ENCODE data around the gene DOCK2. TPM values are rescaled to one million over a fixed set of nuclear protein-coding genes. Genes with fewer than 3 reads are reported as not detected.
A peak's percentile ranks its signal among the peaks of the same experiment; 100 is the strongest.

Gene DOCK2
- total RNA-seq, 2 experiments from 2014 or later: 192 to 203 TPM

GRCh38 chr5:169970911-169971765 lies 334.1 kb downstream of the DOCK2 start:
- no peaks in the 10 kb centered on the region for H3K4me1 Mint-ChIP-seq (ENCODE audit: low read depth)
- DNase-seq: no peak
- no peaks in the 10 kb centered on the region for H3K27me3 Mint-ChIP-seq (ENCODE audit: low read depth)
- H3K36me3 Mint-ChIP-seq (ENCODE audit: low read depth): peaks cover 8% of the 10 kb centered on the region
- CTCF ChIA-PET: interaction anchor here (0.7 to 1.8 kb wide), 5 partner anchors 9 to 103 kb away, joined by 3 to 11 read pairs (median 3); partner anchors contain the start of gene INSYN2B
- no peak overlapping the region for H3K4me3 Mint-ChIP-seq
- intact Hi-C loops (cut with micrococcal nuclease): no loop called here
- H3K9me3 Mint-ChIP-seq: no peaks in the 10 kb centered on the region
- no peak overlapping the region for H3K27ac Mint-ChIP-seq

- Mint-ChIP-seq H3K27ac (no peak overlapping the region), H3K36me3 (ENCODE audit: low read depth) (peaks cover 8% of the 10 kb centered on the region), H3K9me3 (no peaks in the 10 kb centered on the region), H3K4me1 (ENCODE audit: low read depth) (no peaks in the 10 kb centered on the region), H3K4me3 (no peak overlapping the region), H3K27me3 (ENCODE audit: low read depth) (no peaks in the 10 kb centered on the region)
- intact Hi-C loops (cut with micrococcal nuclease): no loop called here
- no peak for DNase-seq
- CTCF ChIA-PET: interaction anchor here (1.8 kb wide), 1 partner anchor 8 kb away, joined by 11 read pairs; the partner anchor contains the start of gene INSYN2B
Observed at GRCh38 chr5:169971780-169972179, 334.7 kb downstream of the DOCK2 start.

GRCh38 chr5:169973056-169973455 lies 336.0 kb downstream of the DOCK2 start:
- Mint-ChIP-seq H3K4me1 (ENCODE audit: low read depth) (no peaks in the 10 kb centered on the region), H3K27me3 (ENCODE audit: low read depth) (no peaks in the 10 kb centered on the region), H3K27ac (no peak overlapping the region), H3K4me3 (no peak overlapping the region), H3K9me3 (no peaks in the 10 kb centered on the region), H3K36me3 (ENCODE audit: low read depth) (peaks cover 8% of the 10 kb centered on the region)
- CTCF ChIA-PET: no interaction called here
- no peak for DNase-seq
- intact Hi-C loops (cut with micrococcal nuclease): no loop called here

GRCh38 chr5:169974121-169974770 lies 337.2 kb downstream of the DOCK2 start:
- no peaks in the 10 kb centered on the region for H3K27me3 Mint-ChIP-seq (ENCODE audit: low read depth)
- H3K4me1 Mint-ChIP-seq (ENCODE audit: low read depth): no peaks in the 10 kb centered on the region
- CTCF ChIA-PET: no interaction called here
- DNase-seq: no peak
- intact Hi-C loops (cut with micrococcal nuclease): no loop called here
- no peak overlapping the region for H3K4me3 Mint-ChIP-seq
- H3K9me3 Mint-ChIP-seq: no peaks in the 10 kb centered on the region
- peaks cover 6% of the 10 kb centered on the region for H3K36me3 Mint-ChIP-seq (ENCODE audit: low read depth)
- H3K27ac Mint-ChIP-seq: no peak overlapping the region

- Mint-ChIP-seq H3K27ac (no peak overlapping the region), H3K36me3 (ENCODE audit: low read depth) (peaks cover 10% of the 10 kb centered on the region), H3K27me3 (ENCODE audit: low read depth) (no peaks in the 10 kb centered on the region), H3K9me3 (no peaks in the 10 kb centered on the region), H3K4me1 (ENCODE audit: low read depth) (no peaks in the 10 kb centered on the region), H3K4me3 (no peak overlapping the region)
- CTCF ChIA-PET: no interaction called here
- intact Hi-C loops (cut with micrococcal nuclease): no loop called here
- DNase-seq: no peak
Observed at GRCh38 chr5:169978714-169979113, 341.6 kb downstream of the DOCK2 start.

DNA sequence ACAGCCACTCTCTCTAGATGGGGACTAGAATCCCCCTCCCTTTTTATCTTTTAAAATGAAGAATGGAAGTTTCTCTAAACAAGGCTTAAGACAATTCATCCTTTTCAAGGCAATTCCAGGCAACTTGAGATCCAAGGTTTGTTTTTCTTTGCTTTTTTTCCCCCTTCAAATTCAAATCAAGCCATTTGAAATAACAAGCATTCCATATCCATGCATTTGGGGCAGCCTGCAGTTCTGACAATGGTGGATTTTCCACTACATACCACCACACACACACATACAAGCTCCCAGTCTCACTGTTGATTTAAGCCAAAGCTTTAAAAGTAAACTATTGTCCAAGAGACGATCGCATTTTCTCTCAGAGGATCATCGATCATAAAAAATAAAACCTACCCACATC lies 342.8 kb downstream of the DOCK2 start:
- DNase-seq: no peak
- H3K9me3 Mint-ChIP-seq: no peaks in the 10 kb centered on the region
- H3K27ac Mint-ChIP-seq: no peak overlapping the region
- intact Hi-C loops (cut with micrococcal nuclease): loop anchor here (1.0 to 2.0 kb wide), 3 partner anchors 175 to 397 kb away; partner anchors contain the start of gene SPDL1
- H3K4me3 Mint-ChIP-seq: no peak overlapping the region
- H3K4me1 Mint-ChIP-seq (ENCODE audit: low read depth): no peaks in the 10 kb centered on the region
- CTCF ChIA-PET: interaction anchor here (0.7 to 1.9 kb wide), 5 partner anchors 8 to 1846 kb away, joined by 3 to 11 read pairs (median 3); no protein-coding TSS in a partner anchor
- H3K36me3 Mint-ChIP-seq (ENCODE audit: low read depth): peaks cover 17% of the 10 kb centered on the region
- no peaks in the 10 kb centered on the region for H3K27me3 Mint-ChIP-seq (ENCODE audit: low read depth)

DNA sequence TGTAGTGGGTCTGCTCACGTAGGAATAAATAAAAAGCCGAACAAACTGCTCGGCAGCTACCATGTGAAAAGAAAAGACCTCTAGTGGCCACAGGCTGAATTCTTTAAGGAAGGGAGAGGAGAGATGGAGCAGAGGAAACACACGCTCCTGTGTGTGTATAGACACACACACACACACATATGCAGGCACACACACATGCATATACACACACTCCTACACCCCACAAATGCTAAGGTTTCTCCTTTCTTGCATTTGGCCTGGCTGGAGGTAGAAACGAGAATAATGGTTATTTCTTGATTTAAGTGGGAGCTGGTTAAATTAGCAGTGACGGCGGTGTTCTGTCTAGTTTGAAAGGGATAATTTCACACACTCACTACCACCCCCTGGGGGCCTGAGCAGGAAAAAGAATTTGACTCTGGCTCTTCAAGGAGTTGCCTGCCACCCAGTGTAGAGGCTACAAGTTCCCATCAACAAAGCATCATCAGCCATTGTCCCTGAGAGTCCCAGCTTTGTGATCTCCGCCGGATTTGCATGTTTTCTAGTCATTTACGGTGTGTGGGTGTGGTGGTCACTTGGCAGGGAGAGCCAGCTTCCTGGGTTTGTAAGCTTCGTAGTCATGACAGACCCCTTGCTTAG lies 343.5 kb downstream of the DOCK2 start, which contains the start of gene INSYN2B:
INSYN2B (minus strand) TSS at position 78 of the 636 bp plus-strand sequence. CDS start 96,597 bp downstream, outside the sequence.
- DNase-seq: peak; percentile 59
- Mint-ChIP-seq H3K4me3 (no peak within 1 kb of the TSS), H3K27me3 (ENCODE audit: low read depth) (no peaks in the 10 kb centered on the region), H3K9me3 (no peaks in the 10 kb centered on the region), H3K27ac (no peak within 1 kb of the TSS), H3K4me1 (ENCODE audit: low read depth) (no peaks in the 10 kb centered on the region), H3K36me3 (ENCODE audit: low read depth) (peaks cover 23% of the 10 kb centered on the region)
- CTCF ChIA-PET: interaction anchor here (0.6 to 1.9 kb wide), 7 partner anchors 8 to 765 kb away, joined by 3 to 11 read pairs (median 3); no protein-coding TSS in a partner anchor
- intact Hi-C loops (cut with micrococcal nuclease): loop anchor here (1.0 to 2.0 kb wide), 3 partner anchors 176 to 397 kb away; partner anchors contain the start of gene SPDL1

DNA sequence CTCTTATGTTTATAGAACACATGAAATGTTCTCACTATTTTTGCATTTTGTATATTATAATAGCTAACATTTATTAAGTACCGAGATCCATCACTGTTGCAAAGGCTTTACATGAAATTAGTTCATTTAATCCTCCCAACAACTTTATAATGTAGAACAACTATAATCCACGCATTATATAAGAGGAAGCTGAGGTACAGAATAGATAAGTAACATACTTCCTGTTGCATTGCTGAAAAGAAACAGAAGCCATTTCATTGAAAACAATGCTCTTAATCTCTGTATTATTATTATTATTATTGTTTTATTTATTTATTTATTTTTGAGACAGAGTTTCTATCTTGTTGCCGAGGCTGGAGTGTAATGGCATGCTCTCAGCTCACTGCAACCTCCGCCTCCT lies 351.1 kb downstream of the DOCK2 start:
- peaks cover 31% of the 10 kb centered on the region for H3K36me3 Mint-ChIP-seq (ENCODE audit: low read depth)
- H3K9me3 Mint-ChIP-seq: no peaks in the 10 kb centered on the region
- no peak overlapping the region for H3K27ac Mint-ChIP-seq
- DNase-seq: no peak
- intact Hi-C loops (cut with micrococcal nuclease): no loop called here
- no peaks in the 10 kb centered on the region for H3K27me3 Mint-ChIP-seq (ENCODE audit: low read depth)
- no peaks in the 10 kb centered on the region for H3K4me1 Mint-ChIP-seq (ENCODE audit: low read depth)
- CTCF ChIA-PET: interaction anchor here (1.0 kb wide), 1 partner anchor 8 kb away, joined by 3 read pairs; the partner anchor contains the start of gene INSYN2B
- H3K4me3 Mint-ChIP-seq: no peak overlapping the region

DNA sequence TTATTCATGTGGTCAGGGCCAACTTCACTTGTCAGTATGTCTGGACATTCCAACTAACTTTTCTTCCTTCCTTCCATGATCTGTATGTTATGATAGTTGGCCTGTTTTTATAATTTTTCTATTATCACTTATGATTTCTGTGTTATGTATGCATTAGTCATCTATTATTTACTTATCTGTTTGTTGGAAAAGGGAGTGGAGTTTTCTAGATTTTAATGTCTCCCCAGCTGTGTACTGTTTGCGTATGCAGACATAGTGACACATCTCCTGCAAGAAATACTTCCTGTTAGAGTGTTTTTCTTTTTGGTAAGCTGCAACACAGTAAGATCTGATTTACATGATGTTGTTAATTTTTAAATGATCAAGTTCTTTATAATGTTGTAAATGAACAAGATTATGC lies 351.9 kb downstream of the DOCK2 start:
- no peaks in the 10 kb centered on the region for H3K9me3 Mint-ChIP-seq
- no peaks in the 10 kb centered on the region for H3K27me3 Mint-ChIP-seq (ENCODE audit: low read depth)
- H3K4me3 Mint-ChIP-seq: no peak overlapping the region
- CTCF ChIA-PET: no interaction called here
- no peaks in the 10 kb centered on the region for H3K4me1 Mint-ChIP-seq (ENCODE audit: low read depth)
- DNase-seq: no peak
- H3K36me3 Mint-ChIP-seq (ENCODE audit: low read depth): peaks cover 32% of the 10 kb centered on the region
- no peak overlapping the region for H3K27ac Mint-ChIP-seq
- intact Hi-C loops (cut with micrococcal nuclease): no loop called here

- no peak overlapping the region for H3K27ac Mint-ChIP-seq
Observed at GRCh38 chr5:169989365-169989764, 352.3 kb downstream of the DOCK2 start.

GRCh38 chr5:169991115-169991869 lies 354.2 kb downstream of the DOCK2 start:
- Mint-ChIP-seq H3K4me1 (ENCODE audit: low read depth) (no peaks in the 10 kb centered on the region), H3K27me3 (ENCODE audit: low read depth) (no peaks in the 10 kb centered on the region), H3K4me3 (no peak overlapping the region), H3K27ac (no peak overlapping the region), H3K9me3 (no peaks in the 10 kb centered on the region), H3K36me3 (ENCODE audit: low read depth) (peaks cover 28% of the 10 kb centered on the region)
- CTCF ChIA-PET: no interaction called here
- no peak for DNase-seq
- intact Hi-C loops (cut with micrococcal nuclease): no loop called here

More at GRCh38 chr5:169989365-169989764, 352.3 kb downstream of the DOCK2 start:
- no peaks in the 10 kb centered on the region for H3K4me1 Mint-ChIP-seq (ENCODE audit: low read depth)
- no peaks in the 10 kb centered on the region for H3K9me3 Mint-ChIP-seq
- no peak overlapping the region for H3K4me3 Mint-ChIP-seq
- CTCF ChIA-PET: no interaction called here
- intact Hi-C loops (cut with micrococcal nuclease): no loop called here
- no peak for DNase-seq
- H3K36me3 Mint-ChIP-seq (ENCODE audit: low read depth): peaks cover 28% of the 10 kb centered on the region
- H3K27me3 Mint-ChIP-seq (ENCODE audit: low read depth): no peaks in the 10 kb centered on the region
